OCI-LY7 (cell line): ENCODE data around the gene SETD1B. TPM values are rescaled to one million over a fixed set of nuclear protein-coding genes. Genes with fewer than 3 reads are reported as not detected.

Experiments
- BruUV-seq: library from RNA; stranded (reverse); fragments of 400-500 nt; replicated peaks from 2 replicates; lab custom pipeline; 2021; lab: Mats Ljungman, UMichigan
- CTCF ChIA-PET: fragments of 300-600 bp; sonication (Branson Sonifier 250); formaldehyde crosslinking; loops from one replicate; lab custom pipeline; 2022; ENCODE audit warnings: antibody characterized with exemption; ENCODE audit not compliant: unreplicated experiment; lab: Charles Lee
- POLR2A ChIA-PET: fragments of 300-600 bp; sonication (Branson Sonifier 250); formaldehyde crosslinking; loops from one replicate; lab custom pipeline; 2022; ENCODE audit warnings: antibody characterized with exemption; lab: Charles Lee
- DNase-seq: peaks from one replicate; pipeline ENCODE4 v3.0.0-alpha.2; 2015; ENCODE audit warnings: low spot score
- H2AFZ ChIP-seq: fragments of 200-600 bp; sonication (generic), shearing (Covaris generic); 2 replicates; pipeline ENCODE4 v1.6.1; 2014; ENCODE audit warnings: mild to moderate bottlenecking, antibody characterized with exemption, low read length, moderate library complexity
- H3K27ac ChIP-seq: fragments of 200-600 bp; sonication (generic); 2 replicates; pipeline ENCODE4 v1.5.1; 2014; ENCODE audit warnings: mixed run types, low read depth, mild to moderate bottlenecking, moderate library complexity, low read length, inconsistent platforms; ENCODE audit not compliant: poor library complexity, severe bottlenecking
- H3K36me3 ChIP-seq: fragments of 200-600 bp; sonication (generic); 2 replicates; pipeline ENCODE4 v1.6.1; 2014; ENCODE audit warnings: mild to moderate bottlenecking, antibody characterized with exemption, low read length, moderate library complexity, mixed read lengths; ENCODE audit not compliant: insufficient read depth
- H3K4me1 ChIP-seq: fragments of 200-600 bp; sonication (generic); 2 replicates; pipeline ENCODE4 v1.5.1; 2014; ENCODE audit warnings: mild to moderate bottlenecking, low read length; ENCODE audit not compliant: insufficient read depth, poor library complexity, severe bottlenecking
- H3K4me2 ChIP-seq: fragments of 200-600 bp; sonication (generic); 2 replicates; pipeline ENCODE4 v1.6.1; 2014; ENCODE audit warnings: mild to moderate bottlenecking, low read length
- H3K4me3 ChIP-seq: fragments of 200-600 bp; sonication (generic); 2 replicates; pipeline ENCODE4 v1.5.1; 2014; ENCODE audit warnings: mild to moderate bottlenecking, low read depth, low read length; ENCODE audit not compliant: poor library complexity, severe bottlenecking
- H3K79me2 ChIP-seq: fragments of 200-600 bp; sonication (generic); 2 replicates; pipeline ENCODE4 v1.6.1; 2016; ENCODE audit warnings: low read depth, mild to moderate bottlenecking, low read length, moderate library complexity, mixed read lengths; ENCODE audit not compliant: insufficient read depth
- H3K9me2 ChIP-seq: fragments of 200-600 bp; sonication (generic); 2 replicates; pipeline ENCODE4 v1.6.1; 2016; ENCODE audit warnings: mild to moderate bottlenecking, low read length, mixed read lengths; ENCODE audit not compliant: insufficient read depth
- H3K9me3 ChIP-seq: fragments of 200-600 bp; sonication (generic); 2 replicates; pipeline ENCODE4 v1.6.1; 2014; ENCODE audit warnings: mild to moderate bottlenecking, mixed run types, low read length, mixed read lengths
- H4K20me1 ChIP-seq: fragments of 200-600 bp; sonication (generic); 2 replicates; pipeline ENCODE4 v1.6.1; 2014; ENCODE audit warnings: mild to moderate bottlenecking, antibody characterized with exemption, low read length, moderate library complexity, mixed read lengths; ENCODE audit not compliant: insufficient read depth
- EZH2phosphoT487 ChIP-seq: fragments of 200-600 bp; sonication (generic); IDR thresholded peaks from 2 replicates; pipeline ENCODE4 v1.6.1; 2018; ENCODE audit warnings: low read depth, borderline replicate concordance, mild to moderate bottlenecking, mixed run types, antibody characterized with exemption, low read length, moderate library complexity, mixed read lengths
- intact Hi-C: fragments of 100-400 bp; cut with micrococcal nuclease; formaldehyde crosslinking; loops from one replicate; pipeline ENCODE4 v1.10.0; 2022; ENCODE audit not compliant: unreplicated experiment
- total RNA-seq, 2 experiments: library from RNA; depleted of rRNA in 1 of 2; stranded (reverse); fragments of >200 nt in 1 of 2; shearing (Covaris generic) in 1 of 2; gene quantifications; 2 replicates each; pipeline ENCODE4 v1.2.3, GENCODE V29; 2014 to 2022
- TF ChIP-seq, protein P1 (sequence below): fragments of 200-600 bp; sonication (generic); conservative IDR thresholded peaks from 2 replicates; pipeline ENCODE4 v1.5.1; 2014; ENCODE audit warnings: mild to moderate bottlenecking, antibody characterized with exemption, low read length, moderate library complexity, mixed read lengths

Gene SETD1B
- total RNA-seq, 2 experiments from 2014 or later: 4.7 to 22.5 TPM

DNA sequence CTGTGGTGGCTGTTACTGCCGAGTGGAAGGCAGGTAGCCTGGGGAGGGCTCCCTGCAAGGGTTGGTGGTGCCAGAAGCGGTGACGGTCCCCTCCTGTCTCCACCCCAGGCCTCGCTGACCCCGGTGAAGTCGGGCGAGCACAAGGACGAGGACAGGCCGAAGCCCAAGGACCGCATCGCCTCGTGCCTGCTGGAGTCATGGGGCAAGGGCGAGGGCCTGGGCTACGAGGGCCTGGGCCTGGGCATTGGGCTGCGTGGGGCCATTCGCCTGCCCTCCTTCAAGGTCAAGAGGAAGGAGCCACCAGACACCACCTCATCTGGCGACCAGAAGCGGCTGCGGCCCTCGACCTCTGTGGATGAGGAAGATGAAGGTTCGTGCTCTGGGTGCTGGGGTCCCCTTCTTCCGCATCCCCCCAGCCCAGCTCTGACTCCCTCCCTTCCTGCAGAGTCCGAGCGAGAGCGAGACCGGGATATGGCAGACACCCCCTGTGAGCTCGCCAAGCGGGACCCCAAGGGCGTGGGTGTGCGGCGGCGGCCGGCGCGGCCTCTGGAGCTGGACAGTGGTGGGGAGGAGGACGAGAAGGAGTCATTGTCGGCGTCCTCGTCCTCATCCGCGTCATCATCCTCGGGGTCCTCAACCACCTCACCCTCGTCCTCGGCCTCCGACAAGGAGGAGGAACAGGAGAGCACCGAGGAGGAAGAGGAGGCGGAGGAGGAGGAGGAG, 13.3 kb downstream of the SETD1B start:
- intact Hi-C loops: no loop called here
- Histone ChIP-seq H3K27ac (no peak overlapping the region), H4K20me1 (no peaks in the 10 kb centered on the region), H3K9me2 (no peaks in the 10 kb centered on the region), H3K9me3 (no peaks in the 10 kb centered on the region), H3K4me2 (no peak overlapping the region), H3K36me3 (peaks cover 70% of the 10 kb centered on the region), H3K79me2 (peaks cover 14% of the 10 kb centered on the region; the same call in 1 of the 2 replicates), H2AFZ (no peak overlapping the region), H3K4me1 (peaks cover 12% of the 10 kb centered on the region), H3K4me3 (no peak overlapping the region)
- TF ChIP-seq, protein P1, sequence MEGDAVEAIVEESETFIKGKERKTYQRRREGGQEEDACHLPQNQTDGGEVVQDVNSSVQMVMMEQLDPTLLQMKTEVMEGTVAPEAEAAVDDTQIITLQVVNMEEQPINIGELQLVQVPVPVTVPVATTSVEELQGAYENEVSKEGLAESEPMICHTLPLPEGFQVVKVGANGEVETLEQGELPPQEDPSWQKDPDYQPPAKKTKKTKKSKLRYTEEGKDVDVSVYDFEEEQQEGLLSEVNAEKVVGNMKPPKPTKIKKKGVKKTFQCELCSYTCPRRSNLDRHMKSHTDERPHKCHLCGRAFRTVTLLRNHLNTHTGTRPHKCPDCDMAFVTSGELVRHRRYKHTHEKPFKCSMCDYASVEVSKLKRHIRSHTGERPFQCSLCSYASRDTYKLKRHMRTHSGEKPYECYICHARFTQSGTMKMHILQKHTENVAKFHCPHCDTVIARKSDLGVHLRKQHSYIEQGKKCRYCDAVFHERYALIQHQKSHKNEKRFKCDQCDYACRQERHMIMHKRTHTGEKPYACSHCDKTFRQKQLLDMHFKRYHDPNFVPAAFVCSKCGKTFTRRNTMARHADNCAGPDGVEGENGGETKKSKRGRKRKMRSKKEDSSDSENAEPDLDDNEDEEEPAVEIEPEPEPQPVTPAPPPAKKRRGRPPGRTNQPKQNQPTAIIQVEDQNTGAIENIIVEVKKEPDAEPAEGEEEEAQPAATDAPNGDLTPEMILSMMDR: no peak
- no peak for TF ChIP-seq EZH2phosphoT487
- ChIA-PET POLR2A (no interaction called here), CTCF (interaction anchor here (0.6 kb wide), 1 partner anchor 12 kb away, joined by 3 read pairs; no protein-coding TSS in a partner anchor)
- DNase-seq: no peak
- BruUV-seq: no TSS peak

- Histone ChIP-seq H3K9me3 (no peaks in the 10 kb centered on the region), H4K20me1 (no peaks in the 10 kb centered on the region), H3K79me2 (peaks cover 13% of the 10 kb centered on the region; the same call in 1 of the 2 replicates), H3K36me3 (peaks cover 75% of the 10 kb centered on the region), H3K27ac (no peak overlapping the region), H3K9me2 (no peaks in the 10 kb centered on the region), H3K4me3 (no peak overlapping the region), H3K4me1 (peaks cover 10% of the 10 kb centered on the region), H3K4me2 (no peak overlapping the region), H2AFZ (no peak overlapping the region)
- POLR2A ChIA-PET: no interaction called here
- CTCF ChIA-PET: no interaction called here
- TF ChIP-seq EZH2phosphoT487: no peak
- TF ChIP-seq, protein P1: no peak
- DNase-seq: no peak
- intact Hi-C loops: no loop called here
- BruUV-seq: no TSS peak
These were observed 13.8 kb downstream of the SETD1B start for GRCh38 chr12:121817648-121818043.
